ENCODE data around the gene ANAPC13.
A peak's percentile ranks its signal among the peaks of the same experiment; 100 is the strongest.

Gene ANAPC13

DNA sequence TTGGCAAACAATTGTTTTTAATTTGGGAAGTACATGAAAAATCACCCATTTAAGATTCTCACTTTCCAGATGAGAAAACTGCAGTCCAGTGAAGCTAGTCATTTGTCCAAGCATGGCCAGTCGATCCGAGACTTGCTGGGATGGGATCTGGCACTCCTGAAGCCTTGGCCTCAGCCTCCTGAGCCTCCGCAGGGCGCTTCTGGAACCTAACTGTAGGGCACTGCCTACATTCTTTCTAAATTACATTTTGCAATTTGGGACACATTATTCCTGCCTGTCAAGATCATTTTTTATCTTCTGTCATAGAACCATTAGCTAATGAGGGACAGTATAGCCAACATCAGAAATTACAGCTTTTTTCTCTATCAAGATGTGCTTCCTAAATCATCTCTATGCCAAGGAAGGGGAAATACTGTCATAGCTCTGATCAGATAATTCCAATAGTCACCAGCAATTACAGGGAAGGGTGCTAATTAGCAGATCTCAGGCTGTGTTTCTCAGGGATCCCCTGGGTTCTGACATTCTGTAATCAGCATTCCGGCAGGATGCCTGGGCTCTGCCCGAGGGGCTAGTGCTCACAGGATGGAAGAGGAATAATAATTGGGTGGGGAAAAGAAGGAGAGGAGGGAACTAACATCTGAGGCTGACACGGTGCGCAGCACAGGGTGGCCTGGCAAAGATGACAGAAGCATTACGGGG is 28.3 kb downstream of the ANAPC13 start:
- FAIRE-seq: no peak
- no peak for DNase-seq (ENCODE audit: low spot score)

DNA sequence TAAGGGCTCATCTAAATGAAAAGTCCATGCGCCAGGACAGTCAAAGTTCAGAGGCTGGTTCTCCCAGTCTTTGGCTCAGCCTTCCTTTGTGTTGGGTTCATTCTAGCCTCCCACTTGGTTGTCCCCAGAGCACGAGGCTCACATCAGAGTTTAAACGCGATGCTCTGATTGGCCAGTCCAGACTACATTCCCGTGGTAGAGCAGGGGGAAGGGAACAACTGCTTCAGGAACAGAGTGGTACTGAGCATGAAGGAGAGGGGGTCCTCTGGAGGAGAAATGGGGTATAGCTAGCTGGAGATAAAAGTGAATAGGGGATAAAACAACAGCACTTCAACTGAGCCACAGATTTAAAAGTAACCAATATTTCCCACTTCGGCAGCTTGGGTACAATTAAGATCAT is 32.2 kb downstream of the ANAPC13 start:
- no peak for FAIRE-seq
- DNase-seq (ENCODE audit: low spot score): no peak

DNA sequence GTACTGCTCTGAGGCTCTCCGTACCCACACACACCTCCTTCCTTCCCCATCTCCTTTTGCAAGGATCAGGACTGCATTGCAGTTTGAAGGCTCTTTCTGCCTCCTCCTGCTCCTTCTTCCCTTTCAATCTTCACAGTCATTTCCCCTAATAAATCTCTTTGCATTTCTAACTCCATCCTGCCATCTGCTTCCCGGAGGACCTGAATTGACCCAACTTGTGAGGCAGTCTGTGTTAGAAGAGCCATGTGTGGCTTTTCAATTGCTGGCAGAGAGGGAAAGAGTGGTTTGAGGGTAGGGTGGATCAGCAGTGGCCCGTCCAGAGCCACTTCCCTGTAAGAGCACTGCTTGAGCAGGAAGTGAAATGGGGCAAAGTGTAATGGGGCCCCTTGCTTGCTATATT is 35.8 kb downstream of the ANAPC13 start:
- no peak for FAIRE-seq
- no peak for DNase-seq (ENCODE audit: low spot score)

DNA sequence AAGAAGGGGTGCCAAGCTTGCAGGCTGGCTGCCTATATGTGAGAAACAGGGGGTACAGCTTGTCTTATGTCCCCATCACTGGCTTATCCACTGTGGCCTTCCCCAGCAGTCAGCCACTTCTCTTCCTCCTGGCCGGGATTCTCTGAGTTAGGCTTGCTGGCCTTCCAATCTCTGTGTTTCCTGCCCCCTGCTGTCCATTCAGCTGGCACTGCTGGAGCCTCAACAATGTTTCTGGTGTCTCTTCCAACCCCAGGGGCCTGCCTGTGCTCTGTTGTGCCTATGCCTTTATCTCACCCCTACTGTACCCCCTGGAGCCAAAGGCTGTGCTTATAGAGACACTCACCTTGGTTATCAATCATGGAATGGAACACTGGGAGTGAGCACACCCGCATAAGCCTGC is 36.5 kb downstream of the ANAPC13 start:
- DNase-seq (ENCODE audit: low spot score): peak; percentile 21
- FAIRE-seq: no peak

DNA sequence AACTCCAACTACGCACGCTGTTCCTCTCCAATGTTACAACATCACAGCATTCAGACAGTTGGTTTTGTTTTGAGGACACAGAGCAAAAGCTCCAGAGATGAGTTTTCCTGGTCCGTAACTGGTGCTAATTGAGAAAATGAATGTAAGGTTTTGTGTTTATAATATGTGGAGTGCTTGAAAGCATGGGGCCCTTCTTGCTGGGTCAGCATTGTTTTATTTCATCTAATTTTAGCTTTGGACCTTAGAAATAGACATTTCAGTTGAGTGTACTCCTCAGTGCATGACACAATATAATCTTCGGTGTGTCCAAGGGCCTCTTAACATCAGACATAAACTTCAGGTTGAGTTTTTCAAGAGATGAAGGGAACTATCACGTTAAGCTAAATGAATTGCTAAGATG is 37.1 kb downstream of the ANAPC13 start:
- FAIRE-seq (no peak), DNase-seq (ENCODE audit: low spot score) (no peak)

DNA sequence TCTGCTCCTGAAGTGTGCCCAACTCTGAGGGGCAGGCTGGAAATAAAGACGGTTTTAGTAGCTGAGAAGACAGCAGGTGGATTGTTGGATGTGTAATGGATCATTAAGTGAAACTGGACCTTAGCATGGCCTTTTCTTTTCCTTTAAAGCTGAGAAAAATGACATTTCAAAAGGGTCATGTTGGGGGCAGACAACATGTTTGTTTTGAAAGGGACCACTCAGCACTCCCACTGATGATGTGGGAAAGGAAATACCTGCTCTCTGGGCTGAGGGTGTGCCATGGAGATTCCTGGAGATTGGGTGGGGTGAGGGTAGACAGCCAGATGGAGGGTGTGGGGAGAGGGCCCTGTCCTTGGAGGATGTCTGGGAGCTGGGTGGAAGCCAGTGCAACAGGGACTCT is 38.4 kb downstream of the ANAPC13 start:
- no peak for FAIRE-seq
- no peak for DNase-seq (ENCODE audit: low spot score)

DNA sequence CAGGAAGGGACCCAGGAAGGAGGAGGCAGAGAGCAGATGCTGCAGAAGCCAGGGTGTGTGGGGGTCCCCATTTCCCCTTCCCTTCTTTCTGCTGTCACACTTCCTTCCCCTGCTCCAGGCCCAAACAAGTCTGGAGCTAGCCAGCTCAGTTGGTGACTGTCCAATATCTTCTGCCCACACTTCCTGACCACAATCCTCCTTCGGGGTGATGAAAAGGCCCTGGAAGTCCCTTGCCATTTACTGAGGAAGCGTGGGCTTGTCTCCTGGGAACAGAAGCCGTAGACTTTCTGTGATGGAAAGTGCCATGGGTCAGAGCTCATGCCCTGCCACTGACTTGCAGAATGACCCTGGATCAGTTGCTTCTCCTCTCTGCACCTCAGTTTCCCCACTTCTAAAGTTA is 39.0 kb downstream of the ANAPC13 start:
- FAIRE-seq: no peak
- peak; percentile 41 for DNase-seq (ENCODE audit: low spot score)

DNA sequence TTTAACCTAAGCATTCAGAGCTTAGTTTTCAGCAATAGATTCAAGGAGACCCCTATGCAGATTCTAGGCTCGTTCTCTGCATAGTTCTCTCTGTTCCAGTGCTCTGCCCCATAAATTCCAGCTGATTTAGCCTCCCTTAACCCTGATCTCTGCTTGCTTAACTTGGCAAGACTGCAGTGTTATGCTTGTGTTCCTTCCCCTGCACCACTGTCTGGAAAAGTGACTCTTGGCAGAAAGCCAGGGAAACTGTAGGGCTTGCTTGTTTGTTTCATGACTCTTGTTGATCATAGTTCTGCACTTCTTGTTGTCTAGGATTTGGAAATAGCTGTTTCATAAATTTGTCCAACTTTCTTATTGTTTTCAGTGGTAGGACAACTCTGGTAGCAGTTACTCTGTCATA is 40.1 kb downstream of the ANAPC13 start:
- DNase-seq (ENCODE audit: low spot score) (no peak), FAIRE-seq (no peak)

DNA sequence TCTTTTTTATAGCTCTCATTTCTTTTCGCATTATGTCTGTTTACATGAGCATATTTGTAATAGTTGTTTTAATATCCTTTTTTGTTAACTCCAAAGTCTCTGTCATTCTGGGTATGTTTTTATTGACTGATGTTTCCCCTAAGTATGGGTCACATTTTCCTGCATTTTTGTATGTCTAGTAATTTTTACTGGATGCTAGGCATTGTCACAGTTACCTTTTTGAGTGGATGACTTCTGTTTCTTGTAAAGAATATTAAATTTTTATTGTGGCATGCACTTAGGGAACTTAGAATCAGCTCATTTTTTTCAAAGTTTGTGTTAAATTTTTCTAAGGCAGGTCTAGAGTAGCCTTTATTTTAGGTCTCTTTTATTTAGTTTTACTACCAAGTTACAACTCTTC is 40.7 kb downstream of the ANAPC13 start:
- DNase-seq (ENCODE audit: low spot score) (no peak), FAIRE-seq (no peak)

DNA sequence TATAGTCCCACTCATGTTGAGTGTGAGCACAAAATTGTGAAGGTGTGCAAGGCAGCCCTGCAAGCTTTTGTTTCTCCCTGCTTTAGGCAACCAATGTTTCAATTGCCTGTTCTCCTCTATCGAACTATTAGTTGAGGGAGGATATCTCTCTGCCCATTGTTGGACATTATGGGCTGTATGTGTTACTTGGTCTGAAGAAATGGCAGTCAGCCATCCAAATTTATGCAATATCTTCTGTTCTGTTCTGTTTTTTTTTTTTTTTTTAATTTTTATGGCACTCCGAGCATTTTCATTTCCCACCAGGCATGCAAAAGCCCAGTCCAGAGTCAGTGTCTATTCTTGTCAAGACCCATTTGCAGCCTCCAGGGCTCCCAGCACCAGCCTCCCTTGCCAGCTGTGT is 44.0 kb downstream of the ANAPC13 start:
- FAIRE-seq (no peak), DNase-seq (ENCODE audit: low spot score) (no peak)

DNA sequence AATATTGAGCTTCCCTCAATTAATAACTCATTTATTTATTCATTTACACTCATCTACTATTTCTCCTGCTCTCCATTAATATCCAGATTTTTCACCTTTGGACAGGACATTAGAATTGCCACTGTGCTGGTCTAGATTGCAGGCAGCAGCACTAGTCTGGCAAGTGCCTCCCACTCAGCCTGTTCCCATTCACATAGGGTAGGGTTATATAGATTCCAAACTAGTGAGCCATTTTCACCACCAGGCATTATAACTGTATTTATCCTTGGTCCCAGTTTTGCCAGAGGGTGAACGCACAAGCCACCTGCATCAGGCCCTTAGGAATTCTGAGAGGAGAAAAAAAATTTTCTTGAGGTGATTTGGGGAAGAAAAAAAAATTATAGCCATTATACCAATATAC is 44.5 kb downstream of the ANAPC13 start:
- DNase-seq (ENCODE audit: low spot score): no peak
- no peak for FAIRE-seq

DNA sequence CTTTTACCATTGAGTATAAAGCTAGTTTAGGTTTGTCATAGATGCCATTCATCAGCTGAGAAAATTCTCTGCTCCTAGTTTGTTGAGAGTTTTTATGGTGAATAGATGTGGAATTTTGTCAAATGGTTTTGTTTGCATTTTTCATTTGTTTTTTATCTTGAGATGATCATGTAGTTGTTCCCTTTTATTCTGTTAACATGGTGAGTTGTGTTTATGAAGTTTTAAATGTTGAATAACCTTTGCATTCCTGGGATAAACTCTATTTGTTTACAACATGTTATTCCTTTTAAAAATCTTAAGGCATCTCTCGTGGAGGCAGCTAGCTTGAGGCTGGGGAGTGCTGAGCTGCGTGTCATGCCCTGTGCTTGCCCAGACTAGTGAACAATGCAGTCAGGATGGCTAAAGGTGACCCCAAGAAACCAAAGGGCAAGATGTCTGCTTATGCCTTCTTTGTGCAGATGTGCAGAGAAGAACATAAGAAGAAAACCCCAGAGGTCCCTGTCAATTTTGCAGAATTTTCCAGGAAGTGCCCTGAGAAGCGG is 48.5 kb downstream of the ANAPC13 start:
- FAIRE-seq: no peak
- no peak for DNase-seq (ENCODE audit: low spot score)

DNA sequence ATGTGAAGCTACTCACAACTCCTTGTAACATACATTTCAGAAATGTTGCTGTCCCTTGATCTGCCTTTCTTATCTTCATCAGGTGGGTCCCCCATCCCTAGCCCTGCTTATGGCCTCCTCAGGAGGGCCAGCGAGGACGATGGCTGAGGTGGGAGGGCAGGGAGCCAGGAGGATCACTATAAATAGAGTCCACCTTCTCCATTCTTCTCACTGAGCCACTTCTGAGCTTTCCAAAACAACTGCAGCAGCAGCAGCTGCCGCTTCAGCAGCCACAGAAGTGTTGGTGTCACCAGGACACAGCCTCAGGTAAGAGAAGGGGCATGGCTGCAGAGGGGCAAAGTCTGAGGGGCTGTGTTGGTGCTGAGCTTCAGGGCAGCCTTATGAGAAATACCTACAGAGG is 53.5 kb downstream of the ANAPC13 start:
- DNase-seq (ENCODE audit: low spot score): no peak

DNA sequence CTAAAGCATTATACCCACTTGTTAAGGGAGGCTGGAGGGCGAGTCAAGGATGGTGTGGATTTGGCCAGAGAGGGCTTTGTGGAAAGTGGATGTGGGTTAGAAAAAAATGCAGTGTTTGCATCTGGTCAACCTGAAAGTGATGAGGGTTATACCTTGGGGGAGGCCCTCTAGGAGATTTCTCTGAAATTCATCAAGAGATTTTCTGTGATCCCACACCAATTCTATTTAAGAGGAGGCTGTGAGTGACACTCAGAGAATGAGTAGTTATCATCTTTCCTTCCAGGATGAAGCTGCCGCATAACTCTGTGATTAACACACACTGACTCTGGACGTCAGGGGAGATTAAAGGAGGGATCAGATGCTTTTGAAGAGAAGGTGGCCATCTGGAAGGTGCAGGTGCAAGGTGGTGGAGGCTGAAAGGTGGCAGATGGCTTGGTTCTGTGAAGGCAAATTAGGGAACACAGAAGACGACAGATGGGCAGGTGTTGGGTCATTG is 54.8 kb downstream of the ANAPC13 start:
- no peak for FAIRE-seq
- DNase-seq (ENCODE audit: low spot score): no peak

More for the DNA sequence above, 53.5 kb downstream of the ANAPC13 start:
- no peak for FAIRE-seq

DNA sequence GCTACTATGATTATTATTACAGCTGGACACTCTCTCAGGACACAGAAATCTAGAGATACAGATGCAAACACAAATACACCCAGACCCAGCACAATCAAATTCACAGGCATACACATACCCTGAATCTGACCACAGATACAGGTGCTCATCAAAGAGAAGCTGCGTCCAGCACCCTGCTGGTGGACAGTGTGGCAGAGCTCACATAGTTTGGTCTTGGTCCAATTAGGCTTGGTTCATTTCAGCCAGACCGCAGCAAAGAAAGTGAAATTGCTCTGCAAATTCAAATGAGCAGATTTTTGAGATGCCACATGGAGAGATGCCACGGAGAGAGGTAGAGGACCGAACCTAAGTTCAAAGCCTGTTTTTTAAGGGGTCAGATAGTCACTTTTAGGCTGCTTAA is 55.6 kb downstream of the ANAPC13 start:
- DNase-seq (ENCODE audit: low spot score): no peak

DNA sequence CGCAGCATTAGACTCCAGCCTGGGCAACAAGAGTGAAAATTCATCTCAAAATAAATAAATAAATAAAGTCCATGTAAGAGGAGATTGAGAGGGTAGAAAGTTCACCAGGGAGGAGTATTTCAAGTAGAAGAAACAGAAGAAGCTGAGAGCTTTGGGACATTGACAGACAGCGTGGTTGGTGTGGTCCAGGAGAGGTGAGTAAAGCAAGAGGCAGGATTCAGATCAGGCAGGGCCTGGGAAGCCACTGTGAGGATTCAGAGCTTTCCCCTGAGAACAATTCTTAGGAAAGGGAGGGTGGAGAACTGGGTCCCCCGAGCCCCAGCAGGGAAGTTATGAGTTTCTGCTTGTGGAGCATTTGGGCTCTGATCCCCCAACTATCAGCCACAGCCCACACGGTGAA is 57.4 kb downstream of the ANAPC13 start:
- peak; percentile 21 for DNase-seq (ENCODE audit: low spot score)
- FAIRE-seq: no peak

More for the DNA sequence above, 55.6 kb downstream of the ANAPC13 start:
- FAIRE-seq: no peak
